Fibroblast of villous mesenchyme (primary cell): ENCODE results near the gene TNS4. TPM values are rescaled to one million over a fixed set of nuclear protein-coding genes. Genes with fewer than 3 reads are reported as not detected.

Experiments used
- DNase-seq: peaks from one replicate; pipeline ENCODE4 v3.0.0-alpha.2; 2010; ENCODE audit warnings: low read depth
- H3K4me3 ChIP-seq: 2 replicates; pipeline ENCODE4 v1.5.1; 2011; ENCODE audit warnings: low read depth, mild to moderate bottlenecking, low read length
- CTCF ChIP-seq: IDR thresholded peaks from 2 replicates; pipeline ENCODE4 v1.5.1; 2012; ENCODE audit warnings: low read depth, mild to moderate bottlenecking, low read length; ENCODE audit not compliant: insufficient read depth
- total RNA-seq: library from RNA; depleted of rRNA; stranded (reverse); fragments of >200 nt; gene quantifications from 2 replicates; pipeline ENCODE4 v1.2.3, GENCODE V29; 2012

The TNS4 gene
- total RNA-seq, 1 donor, result not detected

- TF ChIP-seq CTCF, result no peak
- no peak for DNase-seq
- no peak overlapping the region for H3K4me3 ChIP-seq
Observed at GRCh38 chr17:40437095-40437732, 64.2 kb downstream of the TNS4 start.

DNA sequence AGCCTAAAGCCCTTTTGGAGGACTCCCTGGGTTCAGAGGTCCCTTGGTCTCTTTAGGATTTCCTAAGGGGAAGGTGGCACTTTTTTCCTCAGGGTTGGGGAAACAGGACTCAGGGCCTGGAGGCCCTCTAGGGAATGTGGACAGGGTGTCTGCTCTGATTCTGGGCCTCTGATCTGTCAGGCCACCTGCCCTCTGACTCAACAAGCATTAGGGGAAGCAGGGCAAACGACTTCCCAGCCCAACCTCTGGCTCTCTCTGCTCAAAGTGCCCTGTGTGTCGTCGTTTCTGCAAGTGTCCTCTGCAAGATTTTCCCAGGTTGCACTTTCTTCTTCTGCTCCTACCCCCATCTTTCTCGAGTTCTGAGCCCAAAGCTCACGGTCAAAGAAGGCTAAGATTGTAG, 64.8 kb downstream of the TNS4 start:
- DNase-seq, result no peak

GRCh38 chr17:40433551-40434415, 67.6 kb downstream of the TNS4 start:
- no peak overlapping the region for H3K4me3 ChIP-seq
- peak; percentile 64 for TF ChIP-seq CTCF
- no peak for DNase-seq

More for the DNA sequence above, 64.8 kb downstream of the TNS4 start:
- no peak overlapping the region for H3K4me3 ChIP-seq
- no peak for TF ChIP-seq CTCF

DNA sequence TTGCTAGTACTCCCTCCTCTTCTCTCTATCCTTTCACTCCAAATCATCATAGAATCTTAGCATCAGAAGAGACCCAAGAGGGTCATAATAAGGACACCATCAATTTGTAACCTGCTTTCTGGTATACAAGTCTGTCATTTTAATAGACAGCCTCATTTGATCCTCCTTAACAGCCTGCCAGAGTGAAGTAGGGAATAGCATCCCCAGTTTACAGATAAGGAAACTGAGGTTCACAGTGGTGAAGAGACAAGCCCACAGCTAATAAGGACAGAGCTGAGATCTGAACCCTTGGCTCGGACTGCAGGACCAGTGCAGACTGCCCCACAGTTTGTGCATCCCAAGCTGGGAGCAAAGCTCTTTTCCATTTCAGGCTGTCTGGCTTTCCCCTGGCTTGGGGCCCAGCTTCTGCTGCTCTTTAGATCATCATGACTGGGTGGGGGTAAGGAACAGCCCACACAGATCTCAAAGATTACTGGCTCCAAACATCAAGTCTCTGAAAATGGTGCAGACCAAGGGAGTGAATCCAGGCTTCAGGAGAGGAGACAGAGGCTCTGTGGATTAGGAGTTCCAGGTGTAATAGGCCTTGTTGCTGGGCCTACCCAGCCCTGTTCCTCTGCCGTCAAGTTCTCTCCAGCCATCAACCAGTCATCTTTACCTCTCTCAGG, 68.4 kb downstream of the TNS4 start:
- peak; percentile 67 for DNase-seq
- no peak for TF ChIP-seq CTCF
- H3K4me3 ChIP-seq, result no peak overlapping the region

DNA sequence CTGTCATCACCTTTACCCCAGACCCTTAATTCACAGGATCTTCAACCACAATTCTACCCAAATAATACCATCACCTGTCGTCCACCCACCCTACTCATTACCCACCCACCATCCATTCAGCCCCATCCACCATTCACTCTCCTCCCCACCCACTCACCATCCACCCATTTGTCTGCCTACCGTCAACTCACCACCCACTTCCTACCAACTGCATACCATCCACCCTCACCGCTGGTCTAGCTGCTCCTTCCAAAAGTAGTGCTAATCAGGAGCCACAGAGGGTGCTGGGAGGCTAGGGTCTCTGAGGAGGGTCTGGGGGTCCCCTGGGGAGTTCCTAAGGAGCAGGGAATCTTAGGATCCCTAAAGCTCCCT, 70.2 kb downstream of the TNS4 start:
- DNase-seq, result no peak
- TF ChIP-seq CTCF, result no peak
- H3K4me3 ChIP-seq, result no peak overlapping the region

GRCh38 chr17:40430272-40431230, 70.9 kb downstream of the TNS4 start:
- TF ChIP-seq CTCF, result no peak
- no peak for DNase-seq
- H3K4me3 ChIP-seq, result no peak overlapping the region
